IMR-90 (cell line): ENCODE data around the gene PFDN5.

Experiments
- CEBPB ChIP-seq: IDR thresholded peaks from 2 replicates; pipeline ENCODE4 v1.6.1; 2012; ENCODE audit warnings: low read depth, low read length, improper control_type of control experiment
- CHD1 ChIP-seq: IDR thresholded peaks from 2 replicates; pipeline ENCODE4 v1.6.1; 2012; ENCODE audit warnings: low read depth, low read length, improper control_type of control experiment
- MAZ ChIP-seq: IDR thresholded peaks from 2 replicates; pipeline ENCODE4 v1.6.1; 2012; ENCODE audit warnings: low read depth, mild to moderate bottlenecking, low read length, improper control_type of control experiment, moderate library complexity, borderline replicate concordance
- NFE2L2 ChIP-seq: fragments of 150-350 bp; IDR thresholded peaks from 2 replicates; pipeline ENCODE4 v1.6.1; 2016; ENCODE audit warnings: low read depth, mild to moderate bottlenecking, low read length
- POLR2A ChIP-seq: IDR thresholded peaks from 2 replicates; pipeline ENCODE4 v1.6.1; 2012; ENCODE audit warnings: mild to moderate bottlenecking, low read depth, low read length
- SMC3 ChIP-seq: fragments of 150-350 bp; IDR thresholded peaks from 2 replicates; pipeline ENCODE4 v1.6.1; 2016; ENCODE audit warnings: low read depth, mild to moderate bottlenecking, antibody characterized with exemption, low read length, moderate library complexity
- USF2 ChIP-seq: fragments of 150-350 bp; IDR thresholded peaks from 2 replicates; pipeline ENCODE4 v1.6.1; 2017; ENCODE audit warnings: mild to moderate bottlenecking, antibody characterized with exemption, low read length, low read depth
- TF ChIP-seq, protein P1 (sequence below): conservative IDR thresholded peaks from 2 replicates; pipeline ENCODE4 v1.5.1; 2012; ENCODE audit warnings: mild to moderate bottlenecking, low read depth, low read length, improper control_type of control experiment

GRCh38 chr12:53308276-53308675, 12.9 kb downstream of the PFDN5 start:
- TF ChIP-seq NFE2L2 (no peak), CHD1 (no peak), CEBPB (no peak), SMC3 (no peak), USF2 (no peak), POLR2A (no peak), MAZ (no peak)
- TF ChIP-seq, protein P1, sequence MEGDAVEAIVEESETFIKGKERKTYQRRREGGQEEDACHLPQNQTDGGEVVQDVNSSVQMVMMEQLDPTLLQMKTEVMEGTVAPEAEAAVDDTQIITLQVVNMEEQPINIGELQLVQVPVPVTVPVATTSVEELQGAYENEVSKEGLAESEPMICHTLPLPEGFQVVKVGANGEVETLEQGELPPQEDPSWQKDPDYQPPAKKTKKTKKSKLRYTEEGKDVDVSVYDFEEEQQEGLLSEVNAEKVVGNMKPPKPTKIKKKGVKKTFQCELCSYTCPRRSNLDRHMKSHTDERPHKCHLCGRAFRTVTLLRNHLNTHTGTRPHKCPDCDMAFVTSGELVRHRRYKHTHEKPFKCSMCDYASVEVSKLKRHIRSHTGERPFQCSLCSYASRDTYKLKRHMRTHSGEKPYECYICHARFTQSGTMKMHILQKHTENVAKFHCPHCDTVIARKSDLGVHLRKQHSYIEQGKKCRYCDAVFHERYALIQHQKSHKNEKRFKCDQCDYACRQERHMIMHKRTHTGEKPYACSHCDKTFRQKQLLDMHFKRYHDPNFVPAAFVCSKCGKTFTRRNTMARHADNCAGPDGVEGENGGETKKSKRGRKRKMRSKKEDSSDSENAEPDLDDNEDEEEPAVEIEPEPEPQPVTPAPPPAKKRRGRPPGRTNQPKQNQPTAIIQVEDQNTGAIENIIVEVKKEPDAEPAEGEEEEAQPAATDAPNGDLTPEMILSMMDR, result no peak
